ENCODE data around the gene CPM.

GRCh38 chr12:68915055-68915454 is 17.9 kb downstream of the CPM start:
- TF ChIP-seq REST (IDR thresholded peaks at IDR 0.05; ENCODE audit: insufficient replicate concordance, low read depth), result no peak
- TF ChIP-seq CTCF (IDR thresholded peaks at IDR 0.05; ENCODE audit: insufficient read depth, low read length), result no peak
- TF ChIP-seq POLR2AphosphoS5 (IDR thresholded peaks at IDR 0.05; ENCODE audit: low read depth), result no peak
- no peak for TF ChIP-seq GABPA (IDR thresholded peaks at IDR 0.05; ENCODE audit: low read depth)
- TF ChIP-seq SPI1 (IDR thresholded peaks at IDR 0.05; ENCODE audit: borderline replicate concordance, low read depth), result no peak

Data from HL-60 (cell line).